ENCODE measurements around the gene GSS. TPM values are rescaled to one million over a fixed set of nuclear protein-coding genes. Genes with fewer than 3 reads are reported as not detected.
A peak's percentile ranks its signal among the peaks of the same experiment; 100 is the strongest.

The GSS gene
- total RNA-seq (10 to 100 TPM; 63.0 to 65.2 TPM), polyA plus RNA-seq (38.8 TPM)

DNA sequence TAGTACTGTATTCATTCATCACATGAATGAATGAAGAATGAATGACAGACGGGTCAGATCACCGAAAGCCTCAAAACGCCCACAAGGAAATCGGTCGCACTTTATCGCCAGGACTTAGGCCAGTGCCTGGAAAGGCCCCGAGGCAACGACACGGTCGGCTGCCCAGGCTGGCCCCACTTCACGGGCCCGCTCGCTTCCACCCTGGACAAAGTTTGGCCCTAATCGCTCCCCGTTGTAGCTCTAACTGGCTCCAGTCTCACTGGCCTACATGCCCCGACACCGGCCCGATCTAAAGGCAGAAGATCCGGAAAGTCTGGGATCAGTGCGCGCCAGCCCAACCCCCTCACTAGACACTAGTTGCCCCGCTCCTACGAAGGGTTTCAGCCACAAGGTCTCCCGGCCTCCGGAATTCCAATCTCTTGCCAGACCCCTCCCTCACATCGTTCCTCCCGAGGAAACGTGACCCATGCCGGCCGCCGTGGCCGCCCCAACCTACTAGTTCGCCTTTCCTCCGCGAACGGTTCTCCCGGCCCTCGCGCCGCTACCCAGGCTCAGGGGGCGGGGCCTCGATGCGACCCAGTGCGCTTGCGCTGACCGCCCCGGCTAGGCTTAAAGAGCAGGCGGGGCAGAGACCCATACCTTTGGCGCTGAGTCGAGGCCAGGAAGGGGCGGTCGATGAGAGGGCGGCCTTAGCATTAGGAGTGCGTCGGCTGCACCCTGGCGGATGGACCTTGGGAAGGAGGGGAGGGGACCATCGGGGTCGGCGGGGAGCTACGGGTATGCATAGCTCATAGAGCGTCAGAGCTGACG is at the start of gene GSS, which contains the start of gene MYH7B:
Gene GSS (minus strand): TSS at position 576 of the 810 bp plus-strand sequence. CDS start 3,954 bp downstream, outside the sequence.
Gene MYH7B (plus strand): TSS at position 638 of the 810 bp plus-strand sequence. CDS start 22,138 bp downstream, outside the sequence.
- Histone ChIP-seq H3K36me3 (ENCODE audit: insufficient read depth, low read length) (no peaks in the 10 kb centered on the region), H3K27ac (ENCODE audit: low read depth, low read length) (peak within 1 kb of the TSS; percentile 71), H3K4me1 (ENCODE audit: insufficient read depth, low read length) (peaks cover 13% of the 10 kb centered on the region), H3K4me3 (ENCODE audit: low read length) (peak within 1 kb of the TSS; percentile 66), H3K9me3 (ENCODE audit: low read length) (no peaks in the 10 kb centered on the region), H3K27me3 (ENCODE audit: insufficient read depth, low read length, poor library complexity, severe bottlenecking) (no peaks in the 10 kb centered on the region)
- H3K27me3 Mint-ChIP-seq, result peaks cover 0 to 2% of the 10 kb centered on the region in 2 donors
- peak within 1 kb of the TSS; percentile 92 to 98 (median 96) for H3K4me3 Mint-ChIP-seq
- peaks cover 0 to 14% (median 0%) of the 10 kb centered on the region in 3 donors for H3K36me3 Mint-ChIP-seq
- H3K4me1 Mint-ChIP-seq, result peaks cover 25 to 34% (median 34%) of the 10 kb centered on the region in 3 donors
- peak; percentile 93 to 97 (median 96) for DNase-seq
- CTCF ChIA-PET, result interaction anchor here (0.9 to 1.6 kb wide), 7 partner anchors 12 to 120 kb away, joined by 3 to 9 read pairs (median 3); no protein-coding TSS in a partner anchor
- POLR2A ChIA-PET, result interaction anchor here (1.2 to 1.5 kb wide), 2 partner anchors 81 to 83 kb away, joined by 4 read pairs; partner anchors contain the start of gene GGT7
- no peaks in the 10 kb centered on the region for H3K9me3 Mint-ChIP-seq
- peak within 1 kb of the TSS; percentile 85 to 97 (median 97) for H3K27ac Mint-ChIP-seq

DNA sequence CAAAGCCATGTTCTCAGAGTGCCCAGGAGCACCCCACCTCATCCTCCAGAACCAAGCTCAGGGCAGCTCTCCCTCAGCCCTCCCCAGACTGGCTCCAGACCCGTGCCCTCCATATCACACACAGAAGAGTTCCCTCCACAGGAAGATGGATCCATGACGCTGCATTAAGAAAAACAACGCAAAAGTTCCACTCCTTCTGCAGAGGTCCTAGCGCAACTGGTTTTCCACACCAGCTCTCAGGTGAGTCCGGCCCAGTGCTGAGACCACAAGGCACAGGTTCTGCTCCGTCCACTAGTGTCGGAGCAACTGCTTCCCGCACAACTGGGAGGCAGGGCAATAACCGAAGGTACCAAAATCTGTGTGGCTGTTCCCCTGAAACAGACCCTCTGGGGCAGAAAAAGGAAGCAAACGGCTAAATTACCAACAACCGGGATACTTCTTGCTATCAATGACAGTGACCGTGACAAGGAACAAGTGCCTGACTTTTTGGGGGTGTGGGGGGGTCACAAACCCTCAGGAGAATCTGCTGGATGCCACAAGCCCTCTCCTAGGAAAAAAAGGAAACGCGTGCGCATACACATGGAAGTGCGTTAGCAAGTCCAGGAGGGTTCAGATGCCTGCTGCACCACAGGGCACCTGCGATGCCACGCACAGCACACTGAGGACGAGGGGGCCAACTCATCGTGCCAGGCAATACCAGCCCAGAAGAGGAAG is 49.3 kb upstream of the GSS start:
- no peaks in the 10 kb centered on the region for H3K27me3 Mint-ChIP-seq
- no peak overlapping the region for H3K4me3 Mint-ChIP-seq
- no peaks in the 10 kb centered on the region for H3K9me3 Mint-ChIP-seq
- Histone ChIP-seq H3K36me3 (ENCODE audit: insufficient read depth, low read length) (peaks cover 66% of the 10 kb centered on the region), H3K27me3 (ENCODE audit: insufficient read depth, low read length, poor library complexity, severe bottlenecking) (no peaks in the 10 kb centered on the region), H3K4me3 (ENCODE audit: low read length) (no peak overlapping the region), H3K9me3 (ENCODE audit: low read length) (no peaks in the 10 kb centered on the region), H3K27ac (ENCODE audit: low read depth, low read length) (no peak overlapping the region), H3K4me1 (ENCODE audit: insufficient read depth, low read length) (no peaks in the 10 kb centered on the region)
- H3K36me3 Mint-ChIP-seq, result peaks cover 0 to 99% (median 10%) of the 10 kb centered on the region in 3 donors
- POLR2A ChIA-PET, result no interaction called here
- no peak for DNase-seq
- H3K27ac Mint-ChIP-seq, result no peak overlapping the region
- H3K4me1 Mint-ChIP-seq, result no peaks in the 10 kb centered on the region
- CTCF ChIA-PET, result no interaction called here

DNA sequence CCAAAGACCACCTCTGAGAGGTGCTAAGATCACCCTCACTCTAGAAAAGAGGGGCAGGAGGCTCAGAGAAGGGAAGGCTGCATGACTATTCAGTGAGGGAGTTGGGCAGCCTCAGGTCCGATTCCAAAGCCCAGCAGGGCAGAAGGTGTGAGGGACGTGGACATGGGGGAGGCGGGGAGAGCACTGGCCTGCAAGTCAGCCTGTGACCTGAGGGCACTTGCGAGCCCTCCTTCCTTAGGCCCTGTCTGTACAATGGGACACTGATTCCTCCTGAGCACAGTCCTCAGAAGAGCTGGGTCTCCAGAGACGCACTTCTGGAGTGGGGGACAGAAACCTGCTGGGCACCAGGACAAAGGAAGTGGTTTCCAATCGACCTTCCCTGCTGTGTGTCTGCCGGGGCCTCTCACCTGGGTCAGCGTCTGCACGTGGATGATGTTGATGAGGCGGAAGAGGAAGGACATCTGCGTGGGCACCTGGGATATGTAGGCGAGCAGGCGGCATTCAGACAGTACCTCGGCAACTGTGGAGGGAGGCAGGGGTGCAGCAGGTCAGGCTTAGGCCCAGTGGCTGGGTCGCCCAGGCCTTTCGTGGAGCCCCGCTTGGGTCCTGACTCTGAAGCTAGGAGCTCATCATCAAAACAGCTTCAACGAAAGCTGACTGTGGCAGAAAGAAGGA is 48.6 kb upstream of the GSS start:
- Histone ChIP-seq H3K4me3 (ENCODE audit: low read length) (no peak overlapping the region), H3K4me1 (ENCODE audit: insufficient read depth, low read length) (no peaks in the 10 kb centered on the region), H3K27ac (ENCODE audit: low read depth, low read length) (no peak overlapping the region), H3K27me3 (ENCODE audit: insufficient read depth, low read length, poor library complexity, severe bottlenecking) (no peaks in the 10 kb centered on the region), H3K9me3 (ENCODE audit: low read length) (no peaks in the 10 kb centered on the region), H3K36me3 (ENCODE audit: insufficient read depth, low read length) (peaks cover 59% of the 10 kb centered on the region)
- Mint-ChIP-seq H3K27ac (no peak overlapping the region), H3K36me3 (peaks cover 0 to 97% (median 10%) of the 10 kb centered on the region in 3 donors), H3K4me1 (no peaks in the 10 kb centered on the region), H3K9me3 (no peaks in the 10 kb centered on the region), H3K27me3 (no peaks in the 10 kb centered on the region), H3K4me3 (no peak overlapping the region)
- DNase-seq, result no peak
- ChIA-PET CTCF (no interaction called here), POLR2A (no interaction called here)

DNA sequence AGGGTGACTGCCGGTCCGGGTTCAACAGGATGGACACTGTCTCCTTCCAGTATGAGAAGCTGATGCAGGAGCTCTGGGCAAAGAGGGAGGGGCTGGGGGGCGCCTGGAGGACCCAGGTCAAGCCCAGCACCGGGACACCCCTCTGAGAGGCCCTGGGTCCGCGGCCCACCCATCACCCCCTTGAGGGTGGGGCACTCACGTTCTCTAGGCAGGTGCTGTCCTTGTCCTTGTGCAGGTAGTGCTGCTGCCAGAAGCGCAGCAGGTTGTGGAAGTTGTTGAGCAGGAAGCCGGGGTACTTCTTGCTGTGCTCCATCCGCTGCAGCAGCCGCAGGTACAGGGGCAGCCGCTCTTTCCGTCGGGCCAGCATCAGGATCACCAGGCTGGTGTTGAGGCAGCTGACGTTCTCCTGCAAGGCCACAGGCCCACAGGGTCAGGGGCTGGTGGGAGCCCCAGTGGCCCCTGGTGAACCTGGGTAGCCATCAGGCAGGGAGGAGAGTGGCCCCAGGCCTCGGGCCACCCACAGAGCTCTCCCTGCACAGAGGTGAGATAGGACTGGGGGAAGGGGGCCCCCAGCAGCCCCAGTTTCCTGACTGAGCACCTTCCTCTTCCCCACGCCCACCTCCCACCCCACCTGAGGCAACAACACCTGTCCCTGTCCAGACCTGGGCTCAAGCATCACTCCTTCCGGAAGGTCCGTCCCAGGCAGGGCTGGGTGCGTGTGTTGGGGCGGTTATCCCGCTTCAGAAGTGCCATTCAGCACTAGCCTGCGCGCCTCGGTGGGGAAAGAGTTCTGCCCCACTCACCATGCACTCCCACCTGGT is 47.8 kb upstream of the GSS start:
- no peaks in the 10 kb centered on the region for H3K4me1 ChIP-seq (ENCODE audit: insufficient read depth, low read length)
- H3K4me3 ChIP-seq (ENCODE audit: low read length), result no peak overlapping the region
- peaks cover 52% of the 10 kb centered on the region for H3K36me3 ChIP-seq (ENCODE audit: insufficient read depth, low read length)
- peak in 1 of 5 donors; percentile 39 for DNase-seq
- CTCF ChIA-PET, result no interaction called here
- no peaks in the 10 kb centered on the region for H3K4me1 Mint-ChIP-seq
- H3K27me3 ChIP-seq (ENCODE audit: insufficient read depth, low read length, poor library complexity, severe bottlenecking), result no peaks in the 10 kb centered on the region
- H3K9me3 ChIP-seq (ENCODE audit: low read length), result no peaks in the 10 kb centered on the region
- H3K27ac Mint-ChIP-seq, result peak overlapping the region in 1 of 8 donors; percentile 37
- no peaks in the 10 kb centered on the region for H3K9me3 Mint-ChIP-seq
- peaks cover 0 to 97% (median 5%) of the 10 kb centered on the region in 3 donors for H3K36me3 Mint-ChIP-seq
- H3K27ac ChIP-seq (ENCODE audit: low read depth, low read length), result no peak overlapping the region
- H3K27me3 Mint-ChIP-seq, result no peaks in the 10 kb centered on the region
- H3K4me3 Mint-ChIP-seq, result no peak overlapping the region
- POLR2A ChIA-PET, result no interaction called here

DNA sequence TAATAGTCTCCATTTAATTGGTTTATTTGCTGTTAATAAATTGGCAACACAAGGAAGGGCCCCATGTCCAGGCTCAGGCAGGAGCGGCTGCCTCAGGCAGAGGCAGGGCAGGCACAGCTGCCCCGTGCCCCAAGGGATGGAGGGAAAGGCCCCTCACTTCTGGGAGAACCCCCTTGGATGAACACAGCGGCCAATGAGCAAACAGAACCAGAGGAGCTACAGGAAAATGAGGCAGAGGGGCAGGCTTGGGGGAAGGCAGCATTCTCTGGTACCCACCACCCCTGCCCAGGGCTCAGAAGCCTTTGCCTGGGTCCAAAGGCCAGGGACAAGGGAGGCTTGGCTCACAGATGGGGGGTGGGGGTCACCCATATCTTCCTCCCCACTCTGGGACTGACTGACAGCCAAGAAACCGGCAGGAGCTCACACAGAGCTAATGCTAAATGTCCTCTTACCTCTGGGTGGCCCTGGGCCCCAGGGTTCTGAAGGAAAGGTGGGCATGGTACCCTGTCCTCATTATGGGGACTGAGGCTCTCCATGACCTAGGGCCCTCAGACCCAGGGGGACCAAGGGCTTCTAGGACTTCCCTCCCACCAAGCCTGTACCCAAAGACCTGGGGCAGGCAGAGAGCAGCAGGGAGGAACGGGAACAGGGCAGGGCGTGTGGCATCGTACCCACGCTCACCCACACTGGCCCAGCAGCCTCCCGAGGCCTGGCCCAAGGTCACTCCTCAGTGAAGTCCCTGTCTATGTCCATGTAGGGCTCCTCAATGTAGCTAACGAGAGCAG is 47.0 kb upstream of the GSS start:
- peaks cover 44% of the 10 kb centered on the region for H3K36me3 ChIP-seq (ENCODE audit: insufficient read depth, low read length)
- Mint-ChIP-seq H3K36me3 (peaks cover 0 to 97% (median 12%) of the 10 kb centered on the region in 3 donors), H3K4me3 (no peak overlapping the region), H3K27ac (peak overlapping the region in 1 of 8 donors; percentile 38), H3K4me1 (peaks cover 0 to 6% (median 0%) of the 10 kb centered on the region in 3 donors), H3K27me3 (no peaks in the 10 kb centered on the region), H3K9me3 (no peaks in the 10 kb centered on the region)
- CTCF ChIA-PET, result no interaction called here
- DNase-seq, result peak in 1 of 5 donors; percentile 33
- POLR2A ChIA-PET, result no interaction called here
- no peaks in the 10 kb centered on the region for H3K4me1 ChIP-seq (ENCODE audit: insufficient read depth, low read length)
- H3K9me3 ChIP-seq (ENCODE audit: low read length), result no peaks in the 10 kb centered on the region
- no peak overlapping the region for H3K4me3 ChIP-seq (ENCODE audit: low read length)
- no peaks in the 10 kb centered on the region for H3K27me3 ChIP-seq (ENCODE audit: insufficient read depth, low read length, poor library complexity, severe bottlenecking)
- no peak overlapping the region for H3K27ac ChIP-seq (ENCODE audit: low read depth, low read length)

DNA sequence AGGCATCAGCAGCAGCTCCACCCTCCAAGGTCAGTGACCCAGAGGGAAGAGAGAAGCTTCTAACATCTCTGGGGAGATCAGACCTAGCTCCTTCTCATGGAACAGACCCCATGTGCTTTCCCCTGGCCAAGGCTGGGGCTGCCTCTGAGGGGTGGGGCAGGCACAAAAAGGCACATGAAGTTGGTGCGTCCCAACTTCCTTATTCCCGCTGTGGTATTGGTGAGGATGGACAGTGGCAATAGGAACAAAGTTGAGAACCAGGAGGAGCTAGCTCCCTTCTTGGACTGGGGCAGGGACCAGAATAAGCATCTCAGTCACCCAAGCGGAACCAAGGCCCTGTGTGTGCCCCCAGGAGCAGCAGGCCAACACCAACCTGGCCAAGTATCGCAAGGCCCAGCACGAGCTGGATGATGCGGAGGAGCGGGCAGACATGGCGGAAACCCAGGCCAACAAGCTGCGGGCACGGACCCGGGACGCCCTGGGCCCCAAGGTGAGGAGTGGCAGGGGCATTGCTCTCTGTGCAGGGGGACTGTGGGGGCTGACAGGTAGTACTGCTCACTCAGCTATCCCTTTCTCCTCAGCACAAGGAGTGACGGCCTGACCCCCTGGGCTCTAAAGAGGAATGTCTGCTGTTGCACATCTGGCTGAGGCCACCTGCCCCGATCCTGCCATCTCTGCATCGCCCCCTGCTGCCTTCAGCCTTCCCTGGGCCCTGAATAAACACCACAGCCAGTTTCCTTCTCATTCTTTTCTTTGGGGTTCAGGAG is 46.2 kb upstream of the GSS start:
- peaks cover 37% of the 10 kb centered on the region for H3K36me3 ChIP-seq (ENCODE audit: insufficient read depth, low read length)
- Mint-ChIP-seq H3K27ac (peak overlapping the region in 2 of 8 donors; percentile 38 to 75), H3K4me1 (peaks cover 0 to 13% (median 0%) of the 10 kb centered on the region in 3 donors), H3K36me3 (peaks cover 0 to 97% (median 13%) of the 10 kb centered on the region in 3 donors), H3K27me3 (no peaks in the 10 kb centered on the region), H3K9me3 (no peaks in the 10 kb centered on the region), H3K4me3 (no peak overlapping the region)
- H3K27me3 ChIP-seq (ENCODE audit: insufficient read depth, low read length, poor library complexity, severe bottlenecking), result no peaks in the 10 kb centered on the region
- ChIA-PET CTCF (no interaction called here), POLR2A (no interaction called here)
- no peak overlapping the region for H3K4me3 ChIP-seq (ENCODE audit: low read length)
- no peaks in the 10 kb centered on the region for H3K9me3 ChIP-seq (ENCODE audit: low read length)
- H3K4me1 ChIP-seq (ENCODE audit: insufficient read depth, low read length), result no peaks in the 10 kb centered on the region
- no peak overlapping the region for H3K27ac ChIP-seq (ENCODE audit: low read depth, low read length)
- DNase-seq, result peak in 1 of 5 donors; percentile 43
